Tibial artery (tissue), 4 donors: ENCODE measurements around the gene ZP2.
"Not testable (repeated sequence)": the region's sequence is repeated elsewhere in the genome, so short reads cannot be mapped to it uniquely, and the experiment has no call there.

ENCODE experiments used
- DNase-seq, 2 donors: peaks; one replicate each; pipeline ENCODE4 v3.0.0-alpha.2; 2019
- H3K27ac ChIP-seq, 2 donors: fragments of 200-600 bp; sonication (generic) in 1 of 2; 1 replicate in 1 of 2; 2 replicates in 1 of 2; pipeline ENCODE4 v1.5.1; 2018 to 2019; ENCODE audit warnings: mild to moderate bottlenecking in 1 of 2
- H3K27me3 ChIP-seq, 2 donors: fragments of 200-600 bp; sonication (generic) in 1 of 2; one replicate each; pipeline versions ENCODE4 v1.5.1 to v1.6.0; 2016 to 2019
- H3K36me3 ChIP-seq, 3 donors: fragments of 200-600 bp; sonication (generic) in 2 of 3; one replicate each; pipeline ENCODE4 v1.5.1; 2016 to 2019; ENCODE audit warnings: mild to moderate bottlenecking in 2 of 3
- H3K4me1 ChIP-seq, 4 donors: fragments of 200-600 bp; sonication (generic) in 2 of 4; 1 replicate in 3 of 4; 2 replicates in 1 of 4; pipeline ENCODE4 v1.5.1; 2016 to 2019
- H3K4me3 ChIP-seq, 2 donors: fragments of 200-600 bp; sonication (generic) in 1 of 2; 1 replicate in 1 of 2; 2 replicates in 1 of 2; pipeline ENCODE4 v1.5.1; 2018 to 2019; ENCODE audit warnings: mild to moderate bottlenecking in 2 of 2
- H3K9me3 ChIP-seq, 3 donors: fragments of 200-600 bp; sonication (generic) in 1 of 3; one replicate each; pipeline ENCODE4 v1.5.1; 2016 to 2019
- intact Hi-C: fragments of 100-400 bp; cut with DNase I; formaldehyde crosslinking; loops from one replicate; pipeline ENCODE4 v1.15.0; 2023; ENCODE audit warnings: low total_unique reads
- TF ChIP-seq, protein P1 (sequence below), 2 experiments: fragments of 200-600 bp in 1 of 2; fragments of 450-650 bp in 1 of 2; IDR thresholded peaks; one replicate each; pipeline ENCODE4 v1.5.1; 2017 to 2019; ENCODE audit warnings: antibody characterized with exemption in 2 of 2, mild to moderate bottlenecking in 1 of 2, moderate library complexity in 1 of 2

ZP2 gene

GRCh38 chr16:21160276-21160675 is 51.1 kb downstream of the ZP2 start:
- Histone ChIP-seq H3K4me1 (peaks cover 0 to 71% (median 50%) of the 10 kb centered on the region in 4 donors), H3K4me3 (peak overlapping the region; percentile 75 to 91), H3K9me3 (no peaks in the 10 kb centered on the region), H3K36me3 (peaks cover 9 to 16% (median 10%) of the 10 kb centered on the region in 3 donors), H3K27me3 (no peaks in the 10 kb centered on the region), H3K27ac (peak overlapping the region; percentile 86 to 92)
- no peak for DNase-seq
- intact Hi-C loops = no loop called here
- TF ChIP-seq, protein P1, sequence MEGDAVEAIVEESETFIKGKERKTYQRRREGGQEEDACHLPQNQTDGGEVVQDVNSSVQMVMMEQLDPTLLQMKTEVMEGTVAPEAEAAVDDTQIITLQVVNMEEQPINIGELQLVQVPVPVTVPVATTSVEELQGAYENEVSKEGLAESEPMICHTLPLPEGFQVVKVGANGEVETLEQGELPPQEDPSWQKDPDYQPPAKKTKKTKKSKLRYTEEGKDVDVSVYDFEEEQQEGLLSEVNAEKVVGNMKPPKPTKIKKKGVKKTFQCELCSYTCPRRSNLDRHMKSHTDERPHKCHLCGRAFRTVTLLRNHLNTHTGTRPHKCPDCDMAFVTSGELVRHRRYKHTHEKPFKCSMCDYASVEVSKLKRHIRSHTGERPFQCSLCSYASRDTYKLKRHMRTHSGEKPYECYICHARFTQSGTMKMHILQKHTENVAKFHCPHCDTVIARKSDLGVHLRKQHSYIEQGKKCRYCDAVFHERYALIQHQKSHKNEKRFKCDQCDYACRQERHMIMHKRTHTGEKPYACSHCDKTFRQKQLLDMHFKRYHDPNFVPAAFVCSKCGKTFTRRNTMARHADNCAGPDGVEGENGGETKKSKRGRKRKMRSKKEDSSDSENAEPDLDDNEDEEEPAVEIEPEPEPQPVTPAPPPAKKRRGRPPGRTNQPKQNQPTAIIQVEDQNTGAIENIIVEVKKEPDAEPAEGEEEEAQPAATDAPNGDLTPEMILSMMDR (IDR thresholded peaks at IDR 0.05) = no peak

DNA sequence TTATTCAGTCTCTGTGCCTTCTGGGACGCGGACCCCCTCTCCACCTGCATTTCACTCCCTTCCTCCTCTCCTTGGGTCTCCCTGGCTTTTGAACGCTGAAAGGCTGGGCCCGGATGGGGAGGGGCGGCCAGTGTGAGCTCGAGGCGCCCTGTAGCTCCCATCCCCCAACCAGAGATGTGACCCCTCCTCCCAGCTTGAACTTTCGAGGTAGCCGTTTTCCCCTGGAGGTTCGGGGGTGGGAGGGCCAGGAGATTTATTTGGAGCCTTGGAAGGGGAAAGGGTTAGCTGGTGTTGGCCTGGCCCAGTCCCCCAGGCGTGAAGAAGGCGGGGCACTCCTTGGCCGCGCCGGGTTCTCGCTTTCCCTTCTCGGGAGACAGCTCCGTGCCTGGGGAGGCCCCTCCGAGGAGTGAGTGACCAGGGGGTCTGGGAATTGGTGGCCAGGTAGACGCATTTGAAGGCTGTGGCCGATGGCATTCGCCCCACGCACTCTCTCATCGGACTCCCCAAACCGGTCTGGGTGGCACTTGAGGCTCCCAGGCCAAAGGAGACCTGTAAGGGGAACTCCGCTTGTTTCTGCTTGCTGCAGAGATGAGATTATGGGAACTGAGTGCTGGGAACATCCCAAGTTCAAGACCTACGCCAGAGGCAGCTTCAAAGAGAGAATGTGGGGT is 52.0 kb downstream of the ZP2 start:
- no peaks in the 10 kb centered on the region for H3K27me3 ChIP-seq
- DNase-seq = peak; percentile 32 to 82
- H3K4me3 ChIP-seq = peak overlapping the region; percentile 75 to 91
- TF ChIP-seq, protein P1 (IDR thresholded peaks at IDR 0.05) = no peak
- peaks cover under 1 to 7% (median 4%) of the 10 kb centered on the region in 3 donors for H3K36me3 ChIP-seq
- intact Hi-C loops = loop anchor here (5.0 to 10.0 kb wide), 2 partner anchors 143 to 1515 kb away; no protein-coding TSS in a partner anchor
- H3K9me3 ChIP-seq = no peaks in the 10 kb centered on the region
- peaks cover 0 to 64% (median 49%) of the 10 kb centered on the region in 4 donors for H3K4me1 ChIP-seq
- H3K27ac ChIP-seq = peak overlapping the region; percentile 86 to 92

- Histone ChIP-seq H3K27ac (peak within 1 kb of the TSS; percentile 86 to 92), H3K4me1 (peaks cover 0 to 54% (median 40%) of the 10 kb centered on the region in 4 donors), H3K4me3 (peak within 1 kb of the TSS; percentile 75 to 91), H3K27me3 (no peaks in the 10 kb centered on the region), H3K36me3 (no peaks in the 10 kb centered on the region), H3K9me3 (no peaks in the 10 kb centered on the region)
- TF ChIP-seq, protein P1 (IDR thresholded peaks at IDR 0.05) = no peak
- peak; percentile 88 to 94 for DNase-seq
- intact Hi-C loops = loop anchor here (5.0 to 10.0 kb wide), 2 partner anchors 144 to 1516 kb away; no protein-coding TSS in a partner anchor
These were observed 52.9 kb downstream of the ZP2 start, which contains the start of gene LDAF1 for GRCh38 chr16:21158208-21159110. Gene LDAF1, plus strand, starts transcription at chr16:21158674. Its CDS starts 2,509 bp downstream, at chr16:21161183.

DNA sequence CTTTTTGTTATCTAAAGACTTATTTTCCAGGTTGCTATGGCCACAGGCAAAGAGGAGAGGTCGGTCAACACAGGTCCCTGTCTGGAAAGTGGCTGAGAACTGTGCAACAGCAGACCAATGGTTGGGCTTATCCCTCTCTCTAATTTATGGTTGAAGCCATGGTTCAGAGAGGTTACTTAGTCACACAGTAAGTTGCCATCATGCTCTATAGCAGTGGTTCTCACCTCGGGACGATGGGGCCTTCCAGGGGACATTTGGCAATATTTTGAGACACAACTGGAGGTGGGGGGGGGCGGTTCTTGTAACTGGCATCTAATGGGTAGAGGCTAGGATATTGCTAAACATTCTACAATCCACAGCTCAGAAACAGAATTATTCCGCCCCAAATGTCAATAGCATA is 53.7 kb downstream of the ZP2 start:
- intact Hi-C loops = loop anchor here (5.0 to 10.0 kb wide), 2 partner anchors 145 to 1517 kb away; no protein-coding TSS in a partner anchor
- DNase-seq = no peak
- H3K4me1 ChIP-seq = peaks cover 0 to 46% (median 34%) of the 10 kb centered on the region in 4 donors
- H3K27ac ChIP-seq = peak overlapping the region; percentile 86 to 92
- no peak overlapping the region for H3K4me3 ChIP-seq
- TF ChIP-seq, protein P1 (IDR thresholded peaks at IDR 0.05) = no peak
- H3K27me3 ChIP-seq = no peaks in the 10 kb centered on the region
- no peaks in the 10 kb centered on the region for H3K36me3 ChIP-seq
- no peaks in the 10 kb centered on the region for H3K9me3 ChIP-seq

DNA sequence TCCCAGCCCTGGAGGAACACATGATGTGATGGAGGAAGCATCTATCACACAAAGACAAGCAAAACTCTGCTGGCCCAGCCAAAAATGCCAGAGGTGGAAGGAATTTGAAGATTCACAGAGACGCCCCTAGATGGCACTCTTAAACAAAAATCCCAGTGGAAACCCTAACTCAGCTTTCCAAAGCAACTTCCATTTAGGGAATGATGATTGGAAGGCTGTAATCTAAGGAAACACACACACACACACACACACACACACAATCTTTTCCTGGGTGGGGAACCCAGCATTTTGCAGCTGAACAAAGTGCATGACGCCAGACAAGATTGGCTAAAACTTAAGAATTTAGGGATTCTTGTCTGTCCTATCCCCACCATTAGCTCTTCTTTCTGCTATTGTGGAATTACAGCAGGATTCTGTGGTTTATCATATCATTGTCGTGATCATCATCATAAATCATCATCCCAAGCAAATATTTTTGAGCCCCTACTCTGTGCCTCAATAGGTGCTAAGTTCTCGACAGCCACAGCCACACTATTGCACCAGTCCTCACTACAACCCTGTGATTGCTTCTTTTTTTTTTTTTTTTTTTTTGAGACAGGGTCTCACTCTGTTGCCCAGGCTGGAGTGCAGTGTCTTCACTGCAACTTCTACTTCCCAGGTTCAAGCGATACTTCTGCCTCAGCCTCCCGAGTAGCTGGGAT is 54.5 kb downstream of the ZP2 start:
- Histone ChIP-seq H3K27me3 (no peaks in the 10 kb centered on the region), H3K27ac (peak overlapping the region in 1 of 2 donors; percentile 92), H3K4me1 (peaks cover 0 to 39% (median 29%) of the 10 kb centered on the region in 4 donors), H3K9me3 (no peaks in the 10 kb centered on the region), H3K36me3 (no peaks in the 10 kb centered on the region), H3K4me3 (no peak overlapping the region)
- TF ChIP-seq, protein P1 (IDR thresholded peaks at IDR 0.05) = peak; percentile 57 to 68
- DNase-seq = no peak
- intact Hi-C loops = loop anchor here (5.0 to 10.0 kb wide), 2 partner anchors 145 to 1518 kb away; no protein-coding TSS in a partner anchor

- H3K36me3 ChIP-seq, DNase-seq, H3K27me3 ChIP-seq, H3K27ac ChIP-seq, H3K9me3 ChIP-seq, H3K4me3 ChIP-seq: not testable (repeated sequence)
- peaks cover 0 to 30% (median 20%) of the 10 kb centered on the region in 4 donors for H3K4me1 ChIP-seq
- intact Hi-C loops = loop anchor here (5.0 to 10.0 kb wide), 2 partner anchors 146 to 1519 kb away; no protein-coding TSS in a partner anchor
These were observed 55.4 kb downstream of the ZP2 start for GRCh38 chr16:21156011-21156410.

- intact Hi-C loops = loop anchor here (10.0 kb wide), 1 partner anchor 1522 kb away; no protein-coding TSS in a partner anchor
- DNase-seq, H3K27ac ChIP-seq, H3K27me3 ChIP-seq, H3K9me3 ChIP-seq, H3K4me3 ChIP-seq, H3K36me3 ChIP-seq: not testable (repeated sequence)
- H3K4me1 ChIP-seq = peaks cover 0 to 15% (median 7%) of the 10 kb centered on the region in 4 donors
These were observed 58.1 kb downstream of the ZP2 start for GRCh38 chr16:21153124-21153729.
